EH (cell line): Measurements from ENCODE around the gene GALNT6.

Experiments used
- DNase-seq: peaks from one replicate; pipeline ENCODE4 v3.0.0-alpha.2; 2015; ENCODE audit warnings: low read depth

GALNT6 gene

GRCh38 chr12:51381226-51382079 lies 9.8 kb downstream of the GALNT6 start:
- peak; percentile 68 for DNase-seq

- DNase-seq: no peak
These were observed 11.6 kb downstream of the GALNT6 start for GRCh38 chr12:51379571-51379970.

GRCh38 chr12:51378749-51379148 lies 12.5 kb downstream of the GALNT6 start:
- no peak for DNase-seq

- DNase-seq: no peak
These were observed 13.9 kb downstream of the GALNT6 start for GRCh38 chr12:51377099-51377984.

- DNase-seq: no peak
These were observed 16.4 kb downstream of the GALNT6 start for GRCh38 chr12:51374856-51375255.

GRCh38 chr12:51374361-51374760 lies 16.8 kb downstream of the GALNT6 start:
- no peak for DNase-seq

GRCh38 chr12:51373187-51373586 lies 18.0 kb downstream of the GALNT6 start:
- no peak for DNase-seq

GRCh38 chr12:51372021-51372420 lies 19.2 kb downstream of the GALNT6 start:
- no peak for DNase-seq

GRCh38 chr12:51371295-51371953 lies 19.8 kb downstream of the GALNT6 start:
- peak; percentile 99 for DNase-seq

GRCh38 chr12:51370667-51371066 lies 20.5 kb downstream of the GALNT6 start:
- DNase-seq: no peak

GRCh38 chr12:51369581-51369980 lies 21.6 kb downstream of the GALNT6 start:
- DNase-seq: no peak

GRCh38 chr12:51368640-51369517 lies 22.3 kb downstream of the GALNT6 start:
- peak; percentile 51 for DNase-seq

- DNase-seq: no peak
These were observed 25.9 kb downstream of the GALNT6 start for GRCh38 chr12:51365276-51365675.

- no peak for DNase-seq
These were observed 27.2 kb downstream of the GALNT6 start for GRCh38 chr12:51364001-51364400.

GRCh38 chr12:51362747-51363342 lies 28.4 kb downstream of the GALNT6 start:
- DNase-seq: no peak

- DNase-seq: no peak
These were observed 28.9 kb downstream of the GALNT6 start for GRCh38 chr12:51362307-51362706.

GRCh38 chr12:51361161-51362016 lies 29.8 kb downstream of the GALNT6 start:
- no peak for DNase-seq

GRCh38 chr12:51360315-51360714 lies 30.9 kb downstream of the GALNT6 start:
- DNase-seq: no peak

GRCh38 chr12:51359851-51360250 lies 31.4 kb downstream of the GALNT6 start:
- DNase-seq: no peak

- DNase-seq: no peak
These were observed 32.7 kb downstream of the GALNT6 start for GRCh38 chr12:51358496-51358895.
